A549 (cell line): ENCODE results near the gene CACNA1C. TPM values are rescaled to one million over a fixed set of nuclear protein-coding genes. Genes with fewer than 3 reads are reported as not detected.

Experiments used
- ATAC-seq, 2 experiments: fragments of 200-7000 bp in 1 of 2; fragments of >200 bp in 1 of 2; cut with Nextera tagmentation in 1 of 2; cut with Tn5 transposase in 1 of 2; 3 replicates each; pipeline versions ENCODE4 v1.8.0 to v1.9.1; 2018 to 2020; ENCODE audit warnings: mild to moderate bottlenecking in 1 of 2, moderate library complexity in 1 of 2
- CTCF ChIA-PET: fragments of 300-600 bp; sonication (Branson Sonifier 250); formaldehyde crosslinking; extraction: SDS; loops from one replicate; lab custom pipeline; 2021; ENCODE audit warnings: antibody characterized with exemption, inconsistent platforms; lab: Yijun Ruan, JAX
- POLR2A ChIA-PET: fragments of 350-600 bp; formaldehyde crosslinking; extraction: SDS; loops from one replicate; lab custom pipeline; 2021; ENCODE audit warnings: antibody characterized with exemption, inconsistent platforms; lab: Yijun Ruan, JAX
- DNase-seq, 2 experiments: peaks; one replicate each; pipeline versions ENCODE4 v3.0.0 to v3.0.0-alpha.2; 2011 to 2016; ENCODE audit warnings: low read depth in 1 of 2, low spot score in 1 of 2
- FAIRE-seq: peaks from 2 replicates; lab custom pipeline; 2011; peaks lifted over from hg19 to GRCh38; lab: Jason Lieb, UNC
- H3K27ac ChIP-seq, 2 experiments: fragments of >200 bp; sonication (Bioruptor Twin); formaldehyde crosslinking; 3 replicates each; pipeline ENCODE4 v1.5.1; 2016 to 2017
- H3K4me1 ChIP-seq: fragments of >200 bp; sonication (Bioruptor Twin); formaldehyde crosslinking; 3 replicates; pipeline ENCODE4 v1.6.1; 2016
- H3K4me2 ChIP-seq: fragments of >200 bp; sonication (Bioruptor Twin); formaldehyde crosslinking; 3 replicates; pipeline ENCODE4 v1.6.1; 2016
- H3K4me3 ChIP-seq: fragments of >200 bp; sonication (Bioruptor Twin); formaldehyde crosslinking; 3 replicates; pipeline ENCODE4 v1.5.1; 2016
- H3K9me3 ChIP-seq: fragments of >200 bp; sonication (Bioruptor Twin); formaldehyde crosslinking; 3 replicates; pipeline ENCODE4 v1.6.1; 2016
- CHD2 ChIP-seq: fragments of 150-350 bp; IDR thresholded peaks from 2 replicates; pipeline ENCODE4 v1.6.1; 2014; ENCODE audit warnings: low read length; ENCODE audit not compliant: partially characterized antibody
- EHF ChIP-seq: fragments of 250-450 bp; sonication (Bioruptor Pico); IDR thresholded peaks from 2 replicates; pipeline ENCODE4 v1.5.0; 2020; ENCODE audit warnings: mild to moderate bottlenecking
- EP300 ChIP-seq, 2 experiments: fragments of >200 bp; sonication (Bioruptor Twin); formaldehyde crosslinking; IDR thresholded peaks; 2 replicates in 1 of 2; 3 replicates in 1 of 2; pipeline ENCODE4 v1.6.1; 2016 to 2017
- FOSB ChIP-seq: fragments of 250-450 bp; sonication (Bioruptor Pico); IDR thresholded peaks from 2 replicates; pipeline ENCODE4 v1.5.0; 2020; ENCODE audit warnings: mild to moderate bottlenecking, moderate library complexity
- HDAC2 ChIP-seq: fragments of 200-600 bp; sonication (generic); IDR thresholded peaks from 2 replicates; pipeline ENCODE4 v1.6.1; 2016
- HOXA7 ChIP-seq: fragments of 250-450 bp; sonication (Bioruptor Pico); IDR thresholded peaks from 2 replicates; pipeline ENCODE4 v1.5.0; 2020; ENCODE audit warnings: mild to moderate bottlenecking, moderate library complexity
- JUN ChIP-seq, 2 experiments: fragments of >200 bp; sonication (Bioruptor Twin); formaldehyde crosslinking; IDR thresholded peaks; 2 replicates in 1 of 2; 3 replicates in 1 of 2; pipeline ENCODE4 v1.6.1; 2016 to 2017
- KDM5A ChIP-seq: fragments of 200-600 bp; sonication (generic); IDR thresholded peaks from 2 replicates; pipeline ENCODE4 v1.6.1; 2016; ENCODE audit warnings: antibody characterized with exemption, mild to moderate bottlenecking
- MAZ ChIP-seq: fragments of 150-350 bp; IDR thresholded peaks from 2 replicates; pipeline ENCODE4 v1.6.1; 2014; ENCODE audit warnings: antibody characterized with exemption, low read depth, low read length, borderline replicate concordance
- NFE2L2 ChIP-seq: fragments of 150-350 bp; conservative IDR thresholded peaks from 2 replicates; pipeline ENCODE4 v1.6.1; 2014; ENCODE audit warnings: low read length
- PBX3 ChIP-seq: IDR thresholded peaks from 2 replicates; pipeline ENCODE4 v1.6.1; 2012
- PHF8 ChIP-seq: fragments of 200-600 bp; sonication (generic); IDR thresholded peaks from 2 replicates; pipeline ENCODE4 v1.6.1; 2016; ENCODE audit warnings: low read depth, mild to moderate bottlenecking, antibody characterized with exemption, moderate library complexity, borderline replicate concordance
- POLR2AphosphoS2 ChIP-seq: conservative IDR thresholded peaks from 2 replicates; pipeline ENCODE4 v1.6.1; 2012; ENCODE audit warnings: low read length, improper control_type of control experiment, inconsistent platforms
- RAD21 ChIP-seq, 2 experiments: fragments of >200 bp in 1 of 2; sonication (Bioruptor Twin) in 1 of 2; formaldehyde crosslinking in 1 of 2; IDR thresholded peaks in 1 of 2; conservative IDR thresholded peaks in 1 of 2; 2 replicates in 1 of 2; 3 replicates in 1 of 2; pipeline ENCODE4 v1.6.1; 2012 to 2018; ENCODE audit warnings: inconsistent platforms in 1 of 2
- RARB ChIP-seq: fragments of 250-450 bp; sonication (Bioruptor Pico); IDR thresholded peaks from 2 replicates; pipeline ENCODE4 v1.8.0; 2021; ENCODE audit warnings: mild to moderate bottlenecking, moderate library complexity
- RFX5 ChIP-seq: fragments of 450-650 bp; IDR thresholded peaks from 2 replicates; pipeline ENCODE4 v1.7.1; 2014; ENCODE audit warnings: antibody characterized with exemption, mild to moderate bottlenecking, moderate library complexity
- SMC3 ChIP-seq: fragments of >200 bp; sonication (Bioruptor Twin); formaldehyde crosslinking; IDR thresholded peaks from 3 replicates; pipeline ENCODE4 v1.6.1; 2018; ENCODE audit warnings: inconsistent platforms
- SREBF2 ChIP-seq: fragments of 450-650 bp; IDR thresholded peaks from 2 replicates; pipeline ENCODE4 v1.6.1; 2014; ENCODE audit warnings: mild to moderate bottlenecking, moderate library complexity
- TFCP2L1 ChIP-seq: fragments of 250-450 bp; sonication (Bioruptor Pico); IDR thresholded peaks from 2 replicates; pipeline ENCODE4 v1.5.0; 2021; ENCODE audit warnings: mild to moderate bottlenecking
- TP53 ChIP-seq: fragments of 250-450 bp; sonication (Bioruptor Pico); IDR thresholded peaks from 2 replicates; pipeline ENCODE4 v1.5.0; 2021; ENCODE audit warnings: mild to moderate bottlenecking, moderate library complexity
- ZNF302 ChIP-seq: fragments of 250-450 bp; sonication (Bioruptor Pico); IDR thresholded peaks from 2 replicates; pipeline ENCODE4 v1.9.0; 2021; ENCODE audit warnings: inconsistent platforms, mild to moderate bottlenecking, moderate library complexity
- WGBS: methylation state at CpG from one replicate; pipeline ENCODE4 v1.1.6; 2017; ENCODE audit errors: missing lambda C conversion rate; 5-methylcytosine and 5-hydroxymethylcytosine counted together
- polyA plus RNA-seq, 4 experiments: library from polyadenylated mRNA; depleted of rRNA in 3 of 4; stranded (reverse); fragments of >200 nt; fragmentation: RNase III in 1 of 4; extraction: RNeasy Plus Mini Kit Qiagen cat#74134 plus additional on column Dnase treatment in 1 of 4; gene quantifications; 2 replicates in 3 of 4; 3 replicates in 1 of 4; pipeline ENCODE4 v1.2.3, GENCODE V29; 2011 to 2017
- TF ChIP-seq, protein P1 (sequence below): fragments of >200 bp; sonication (Bioruptor Twin); formaldehyde crosslinking; IDR thresholded peaks from 2 replicates; pipeline ENCODE4 v1.6.1; 2016
- TF ChIP-seq, protein P2 (sequence below): fragments of 450-650 bp; IDR thresholded peaks from 2 replicates; pipeline ENCODE4 v1.6.1; 2014; ENCODE audit warnings: antibody characterized with exemption
- TF ChIP-seq, protein P3 (sequence below): fragments of >200 bp; sonication (Bioruptor Twin); formaldehyde crosslinking; IDR thresholded peaks from 3 replicates; pipeline ENCODE4 v1.6.1; 2016
- TF ChIP-seq, protein P4 (sequence below): fragments of 150-350 bp; IDR thresholded peaks from 2 replicates; pipeline ENCODE4 v1.6.1; 2014; ENCODE audit warnings: low read depth, mild to moderate bottlenecking, low read length
- TF ChIP-seq, protein P5 (sequence below): fragments of 250-450 bp; sonication (Bioruptor Pico); IDR thresholded peaks from 2 replicates; pipeline ENCODE4 v1.5.0; 2020; ENCODE audit warnings: low read depth, mild to moderate bottlenecking, moderate library complexity

Gene CACNA1C
- polyA plus RNA-seq, 2 of the 4 experiments (the other 2 are of a cell fraction), result not detected

DNA sequence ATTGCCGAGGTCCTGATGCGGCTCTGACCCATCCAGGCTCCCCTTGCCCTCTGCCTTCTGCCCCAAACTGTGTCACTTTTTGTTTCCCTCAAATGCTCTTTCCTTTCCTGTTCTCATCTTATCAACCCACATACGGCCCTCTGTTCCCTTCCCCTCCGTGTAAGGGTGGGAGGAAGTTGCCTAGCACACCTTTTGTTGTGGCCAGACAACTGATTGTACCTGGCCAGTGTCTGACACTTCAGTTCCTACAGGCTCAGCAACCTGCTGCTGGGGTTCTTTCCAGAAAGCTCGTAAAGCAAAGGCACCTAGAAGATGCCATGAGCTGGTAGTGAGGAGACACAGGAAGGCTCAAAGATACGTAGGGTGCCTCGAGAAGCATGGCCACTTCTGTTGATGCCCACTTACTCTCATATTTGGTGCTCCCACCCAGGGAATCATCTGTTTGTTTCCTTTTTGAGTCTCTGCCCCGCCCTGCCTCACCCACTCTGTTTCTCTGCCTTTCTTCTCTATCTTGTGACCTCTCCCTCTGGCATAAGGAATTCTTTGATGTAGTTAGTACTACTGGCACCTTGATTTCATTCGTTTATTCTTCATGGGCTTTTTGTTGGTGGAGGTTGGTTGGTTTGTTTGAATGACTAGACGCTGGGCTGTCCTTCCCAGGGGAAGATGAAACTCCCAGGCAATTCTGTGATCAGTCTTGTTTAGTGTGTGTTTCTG, 589.5 kb downstream of the CACNA1C start:
- WGBS, result 57% methylated on average over 10 of the region's 10 CpGs
- Histone ChIP-seq H3K4me2 (no peak overlapping the region), H3K9me3 (no peaks in the 10 kb centered on the region), H3K27ac (no peak overlapping the region), H3K4me3 (no peak overlapping the region), H3K4me1 (peaks cover 14% of the 10 kb centered on the region)
- DNase-seq, result no peak
- CTCF ChIA-PET, result interaction anchor here (3.5 kb wide), 1 partner anchor 10 kb away, joined by 19 read pairs; no protein-coding TSS in a partner anchor
- TF ChIP-seq FOSB (CRISPR knock-in tag) (no peak), PBX3 (no peak), RAD21 (conservative IDR thresholded peaks at IDR 0.05 in 1 of 2, IDR thresholded peaks at IDR 0.05 in 1 of 2) (no peak), TFCP2L1 (CRISPR knock-in tag) (no peak), JUN (IDR thresholded peaks at IDR 0.05) (no peak), TP53 (no peak), EP300 (IDR thresholded peaks at IDR 0.05) (no peak), KDM5A (no peak), HDAC2 (no peak), NFE2L2 (no peak), ZNF302 (CRISPR knock-in tag) (no peak)
- TF ChIP-seq, protein P1, sequence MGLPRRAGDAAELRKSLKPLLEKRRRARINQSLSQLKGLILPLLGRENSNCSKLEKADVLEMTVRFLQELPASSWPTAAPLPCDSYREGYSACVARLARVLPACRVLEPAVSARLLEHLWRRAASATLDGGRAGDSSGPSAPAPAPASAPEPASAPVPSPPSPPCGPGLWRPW, result no peak
- TF ChIP-seq, all 56 proteins: peak for 0
- FAIRE-seq, result no peak
- POLR2A ChIA-PET, result no interaction called here
- no peak for ATAC-seq

DNA sequence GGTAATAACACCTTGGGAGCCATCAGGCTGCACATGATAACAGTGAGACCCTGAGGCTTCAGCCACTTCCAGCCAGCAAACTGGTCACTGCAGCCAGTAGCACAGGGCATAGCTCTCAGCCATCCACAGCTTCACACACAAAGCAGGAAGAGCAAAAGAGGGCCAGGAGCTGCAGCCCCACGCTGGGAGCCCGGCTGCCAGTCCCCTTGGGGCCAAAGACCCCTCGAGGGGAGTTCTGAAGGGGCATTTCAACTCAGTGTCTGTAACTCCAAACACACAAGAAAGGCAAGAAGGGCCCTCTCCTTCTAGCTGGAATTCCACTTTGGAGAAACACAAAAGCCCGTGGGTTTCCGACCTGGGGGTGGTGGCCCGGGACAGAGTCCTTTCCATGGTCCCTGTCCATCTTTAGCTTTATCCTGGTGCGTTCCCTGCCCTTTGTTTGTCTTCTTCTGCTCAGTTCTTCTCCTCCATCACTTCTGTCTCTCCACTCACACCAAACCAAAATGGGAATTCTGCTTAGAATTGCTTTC, 590.2 kb downstream of the CACNA1C start:
- POLR2A ChIA-PET, result no interaction called here
- 24% methylated on average over 7 of the region's 7 CpGs for WGBS
- Histone ChIP-seq H3K4me3 (no peak overlapping the region), H3K27ac (no peak overlapping the region), H3K9me3 (no peaks in the 10 kb centered on the region), H3K4me1 (peaks cover 14% of the 10 kb centered on the region), H3K4me2 (no peak overlapping the region)
- ATAC-seq (no peak), DNase-seq (no peak), FAIRE-seq (no peak)
- CTCF ChIA-PET, result interaction anchor here (0.8 to 3.5 kb wide), 2 partner anchors 9 to 60 kb away, joined by 3 to 19 read pairs; no protein-coding TSS in a partner anchor
- TF ChIP-seq EHF (CRISPR knock-in tag) (no peak), PHF8 (no peak), SREBF2 (no peak), MAZ (no peak), CHD2 (no peak), SMC3 (no peak), TP53 (no peak), POLR2AphosphoS2 (no peak), RFX5 (no peak), RAD21 (conservative IDR thresholded peaks at IDR 0.05 in 1 of 2, IDR thresholded peaks at IDR 0.05 in 1 of 2) (no peak), RARB (CRISPR knock-in tag) (no peak), NFE2L2 (no peak), HDAC2 (no peak), HOXA7 (CRISPR knock-in tag) (no peak)
- TF ChIP-seq, protein P2, sequence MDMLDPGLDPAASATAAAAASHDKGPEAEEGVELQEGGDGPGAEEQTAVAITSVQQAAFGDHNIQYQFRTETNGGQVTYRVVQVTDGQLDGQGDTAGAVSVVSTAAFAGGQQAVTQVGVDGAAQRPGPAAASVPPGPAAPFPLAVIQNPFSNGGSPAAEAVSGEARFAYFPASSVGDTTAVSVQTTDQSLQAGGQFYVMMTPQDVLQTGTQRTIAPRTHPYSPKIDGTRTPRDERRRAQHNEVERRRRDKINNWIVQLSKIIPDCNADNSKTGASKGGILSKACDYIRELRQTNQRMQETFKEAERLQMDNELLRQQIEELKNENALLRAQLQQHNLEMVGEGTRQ, result no peak
- TF ChIP-seq, protein P3, sequence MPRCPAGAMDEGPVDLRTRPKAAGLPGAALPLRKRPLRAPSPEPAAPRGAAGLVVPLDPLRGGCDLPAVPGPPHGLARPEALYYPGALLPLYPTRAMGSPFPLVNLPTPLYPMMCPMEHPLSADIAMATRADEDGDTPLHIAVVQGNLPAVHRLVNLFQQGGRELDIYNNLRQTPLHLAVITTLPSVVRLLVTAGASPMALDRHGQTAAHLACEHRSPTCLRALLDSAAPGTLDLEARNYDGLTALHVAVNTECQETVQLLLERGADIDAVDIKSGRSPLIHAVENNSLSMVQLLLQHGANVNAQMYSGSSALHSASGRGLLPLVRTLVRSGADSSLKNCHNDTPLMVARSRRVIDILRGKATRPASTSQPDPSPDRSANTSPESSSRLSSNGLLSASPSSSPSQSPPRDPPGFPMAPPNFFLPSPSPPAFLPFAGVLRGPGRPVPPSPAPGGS, result no peak
- TF ChIP-seq, protein P4, sequence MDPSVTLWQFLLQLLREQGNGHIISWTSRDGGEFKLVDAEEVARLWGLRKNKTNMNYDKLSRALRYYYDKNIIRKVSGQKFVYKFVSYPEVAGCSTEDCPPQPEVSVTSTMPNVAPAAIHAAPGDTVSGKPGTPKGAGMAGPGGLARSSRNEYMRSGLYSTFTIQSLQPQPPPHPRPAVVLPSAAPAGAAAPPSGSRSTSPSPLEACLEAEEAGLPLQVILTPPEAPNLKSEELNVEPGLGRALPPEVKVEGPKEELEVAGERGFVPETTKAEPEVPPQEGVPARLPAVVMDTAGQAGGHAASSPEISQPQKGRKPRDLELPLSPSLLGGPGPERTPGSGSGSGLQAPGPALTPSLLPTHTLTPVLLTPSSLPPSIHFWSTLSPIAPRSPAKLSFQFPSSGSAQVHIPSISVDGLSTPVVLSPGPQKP, result no peak
- TF ChIP-seq, protein P5, sequence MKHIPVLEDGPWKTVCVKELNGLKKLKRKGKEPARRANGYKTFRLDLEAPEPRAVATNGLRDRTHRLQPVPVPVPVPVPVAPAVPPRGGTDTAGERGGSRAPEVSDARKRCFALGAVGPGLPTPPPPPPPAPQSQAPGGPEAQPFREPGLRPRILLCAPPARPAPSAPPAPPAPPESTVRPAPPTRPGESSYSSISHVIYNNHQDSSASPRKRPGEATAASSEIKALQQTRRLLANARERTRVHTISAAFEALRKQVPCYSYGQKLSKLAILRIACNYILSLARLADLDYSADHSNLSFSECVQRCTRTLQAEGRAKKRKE (CRISPR knock-in tag), result no peak
